T-cell (primary cell): ENCODE results near the gene RERE. TPM values are rescaled to one million over a fixed set of nuclear protein-coding genes. Genes with fewer than 3 reads are reported as not detected.
A peak's percentile ranks its signal among the peaks of the same experiment; 100 is the strongest.
"Not testable (repeated sequence)": the region's sequence is repeated elsewhere in the genome, so short reads cannot be mapped to it uniquely, and the experiment has no call there.

Experiments used
- ATAC-seq, 4 experiments: fragments of 200-7000 bp in 3 of 4; fragments of 150-1000 bp in 1 of 4; cut with Tn5 transposase; replicated peaks in 1 of 4; 1 replicate in 3 of 4; 2 replicates in 1 of 4; pipeline ENCODE4 v1.10.0; 2021; ENCODE audit warnings: moderate library complexity in 3 of 4, mild to moderate bottlenecking in 2 of 4, moderate number of reproducible peaks in 1 of 4
- CTCF ChIA-PET, 2 donors: fragments of 300-600 bp; sonication (Branson Sonifier 250); formaldehyde crosslinking; loops; one replicate each; lab custom pipeline; 2022; ENCODE audit warnings: antibody characterized with exemption in 2 of 2; lab: Charles Lee
- POLR2A ChIA-PET, 2 donors: fragments of 300-600 bp; sonication (Branson Sonifier 250); formaldehyde crosslinking; loops; one replicate each; lab custom pipeline; 2022; ENCODE audit warnings: antibody characterized with exemption in 2 of 2; lab: Charles Lee
- DNase-seq, 35 experiments: peaks; one replicate each; pipeline versions ENCODE4 v3.0.0 to v3.0.0-alpha.2; 2013 to 2023
- H3K27ac ChIP-seq: one replicate; pipeline ENCODE4 v1.5.1; 2013; ENCODE audit warnings: low read length
- H3K27me3 ChIP-seq, 2 experiments: replicated peaks in 1 of 2; 1 replicate in 1 of 2; 2 replicates in 1 of 2; pipeline versions ENCODE4 v1.6.1 to v1.7.0; 2013; ENCODE audit warnings: low read length in 1 of 2, mixed read lengths in 1 of 2; ENCODE audit not compliant: control insufficient read depth in 2 of 2, insufficient read depth in 2 of 2; ENCODE audit errors: extremely low read depth in 1 of 2
- H3K36me3 ChIP-seq, 2 donors: 1 replicate in 1 of 2; 2 replicates in 1 of 2; pipeline versions ENCODE4 v1.6.1 to v1.7.0; 2013; ENCODE audit warnings: low read length in 1 of 2; ENCODE audit not compliant: control insufficient read depth in 2 of 2, insufficient read depth in 1 of 2; ENCODE audit errors: extremely low read depth in 1 of 2
- H3K4me1 ChIP-seq, 2 experiments: 1 replicate in 1 of 2; 2 replicates in 1 of 2; pipeline versions ENCODE4 v1.6.1 to v1.7.0; 2013; ENCODE audit warnings: low read length in 2 of 2, mixed read lengths in 1 of 2; ENCODE audit not compliant: insufficient read depth in 2 of 2, control insufficient read depth in 1 of 2; ENCODE audit errors: extremely low read depth in 1 of 2
- H3K4me3 ChIP-seq, 2 donors: 1 replicate in 1 of 2; 2 replicates in 1 of 2; pipeline versions ENCODE4 v1.5.1 to v1.7.0; 2013; ENCODE audit warnings: mild to moderate bottlenecking in 2 of 2, low read length in 1 of 2, moderate library complexity in 1 of 2; ENCODE audit not compliant: control insufficient read depth in 1 of 2; ENCODE audit errors: extremely low read depth in 1 of 2
- H3K9me3 ChIP-seq: 2 replicates; pipeline ENCODE4 v1.7.0; 2013
- H3K27ac Mint-ChIP-seq, 2 donors: one replicate each; pipeline ENCODE4 v1.8.0; 2020 to 2021; ENCODE audit warnings: mild to moderate bottlenecking in 2 of 2, mixed read lengths in 2 of 2
- H3K27me3 Mint-ChIP-seq, 2 donors: one replicate each; pipeline ENCODE4 v1.8.0; 2021 to 2022; ENCODE audit warnings: mixed read lengths in 2 of 2
- H3K36me3 Mint-ChIP-seq: one replicate; pipeline ENCODE4 v1.8.0; 2021; ENCODE audit warnings: mixed read lengths
- H3K4me1 Mint-ChIP-seq, 3 donors: one replicate each; pipeline ENCODE4 v1.8.0; 2020 to 2022; ENCODE audit warnings: mixed read lengths in 3 of 3, mild to moderate bottlenecking in 1 of 3
- H3K4me3 Mint-ChIP-seq, 3 donors: one replicate each; pipeline ENCODE4 v1.8.0; 2020 to 2022; ENCODE audit warnings: mild to moderate bottlenecking in 3 of 3, mixed read lengths in 3 of 3, moderate library complexity in 3 of 3
- H3K9me3 Mint-ChIP-seq, 3 donors: one replicate each; pipeline ENCODE4 v1.8.0; 2020 to 2022; ENCODE audit warnings: mixed read lengths in 3 of 3
- WGBS: methylation state at CpG from one replicate; pipeline ENCODE4 v1.1.5; 2013; ENCODE audit warnings: missing lambda C conversion rate; ENCODE audit not compliant: insufficient coverage; 5-methylcytosine and 5-hydroxymethylcytosine counted together
- total RNA-seq, 35 experiments: library from RNA in 6 of 35; stranded (reverse) in 6 of 35; fragments of 120-200 nt in 1 of 35; gene quantifications; one replicate each; pipeline versions ENCODE4 v1.2.1 to v1.2.4 and lab custom pipeline; 2013 to 2026

The RERE gene
- total RNA-seq, 5 donors from 2014 or later (not counting 1 experiment from before 2014, with no cell fraction given) = 85.1 to 116 (median 103) TPM

DNA sequence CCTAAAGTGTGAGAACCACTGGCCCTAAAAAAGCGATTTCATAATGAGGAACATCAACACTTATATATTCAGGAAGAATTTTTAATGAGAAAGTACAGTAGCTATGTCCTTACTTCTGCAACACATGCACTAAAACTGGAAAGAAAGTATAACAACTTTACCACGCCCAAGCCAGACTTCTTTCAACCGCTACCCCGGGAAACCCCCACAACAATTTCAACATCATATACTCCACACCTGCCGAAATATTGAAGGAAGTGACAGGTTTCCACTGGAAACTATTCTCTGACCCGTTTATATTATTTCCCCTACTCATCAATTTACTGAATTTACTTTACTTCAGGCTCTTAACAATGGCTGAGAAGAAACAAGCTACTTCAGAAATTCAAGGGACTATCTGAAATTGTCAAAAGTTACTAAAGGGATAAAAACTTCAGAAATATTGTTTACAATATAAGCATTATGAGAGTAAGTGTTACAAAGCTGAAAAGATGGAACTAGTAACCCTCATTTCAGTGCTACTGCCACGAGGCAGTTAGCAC is 193.7 kb downstream of the RERE start:
- H3K27me3 Mint-ChIP-seq, CTCF ChIA-PET: not testable (repeated sequence)
- WGBS = 20% methylated on average over 1 of the region's 7 CpGs

DNA sequence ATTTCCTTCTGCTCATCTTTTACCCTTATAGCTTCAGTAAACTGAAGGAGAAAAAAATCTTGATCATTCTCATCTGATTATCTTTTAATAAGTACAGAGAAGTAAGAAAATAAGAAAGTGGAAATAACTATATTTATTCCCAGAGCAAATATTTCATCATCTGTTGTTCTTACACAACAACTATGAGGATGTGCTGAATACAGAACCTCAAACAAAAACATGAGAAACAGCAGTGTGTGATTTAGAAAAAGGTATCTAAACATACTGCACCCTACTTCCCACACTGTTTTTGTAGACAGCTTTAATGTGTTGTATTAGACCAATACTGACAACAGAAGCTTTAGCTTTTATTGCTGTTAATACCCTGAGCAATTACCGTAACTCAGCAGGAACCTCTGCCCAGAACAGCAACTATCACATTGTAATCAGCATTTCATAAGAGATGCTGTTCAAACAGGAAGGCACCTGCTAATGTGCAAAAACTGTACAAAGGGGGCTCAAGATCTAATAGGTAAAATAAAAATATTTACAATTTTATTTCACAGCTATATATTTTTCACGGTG is 195.6 kb downstream of the RERE start:
- ChIA-PET CTCF (interaction anchor here in 1 of 2 donors (0.7 kb wide), 1 partner anchor 1473 kb away, joined by 5 read pairs; no protein-coding TSS in a partner anchor), POLR2A (interaction anchor here in 1 of 2 donors (0.5 to 0.6 kb wide), 2 partner anchors 27 to 33 kb away, joined by 4 read pairs; no protein-coding TSS in a partner anchor)
- not testable (repeated sequence) for H3K9me3 ChIP-seq, H3K27ac ChIP-seq, H3K36me3 ChIP-seq, ATAC-seq, H3K4me3 ChIP-seq, DNase-seq, H3K9me3 Mint-ChIP-seq, H3K36me3 Mint-ChIP-seq, H3K27me3 Mint-ChIP-seq, H3K4me1 ChIP-seq, H3K27ac Mint-ChIP-seq, H3K4me3 Mint-ChIP-seq, H3K27me3 ChIP-seq
- WGBS = no CpG with 5 or more reads among the region's 2 CpGs
- peaks cover 12 to 28% (median 24%) of the 10 kb centered on the region in 3 donors for H3K4me1 Mint-ChIP-seq

More for the DNA sequence above, 193.7 kb downstream of the RERE start:
- not testable (repeated sequence) for H3K27ac Mint-ChIP-seq, H3K36me3 Mint-ChIP-seq, H3K9me3 ChIP-seq, H3K4me3 Mint-ChIP-seq, H3K36me3 ChIP-seq, H3K27ac ChIP-seq, H3K4me1 ChIP-seq, H3K9me3 Mint-ChIP-seq, H3K27me3 ChIP-seq, H3K4me3 ChIP-seq
- POLR2A ChIA-PET = interaction anchor here in 1 of 2 donors (0.6 kb wide), 1 partner anchor 59 kb away, joined by 23 read pairs; no protein-coding TSS in a partner anchor
- DNase-seq (peak in 3 of 35 experiments; percentile 5 to 28 (median 15)), ATAC-seq (peak in 2 of 4 experiments; percentile 36 to 83)
- peaks cover 14 to 31% (median 31%) of the 10 kb centered on the region in 3 donors for H3K4me1 Mint-ChIP-seq

DNA sequence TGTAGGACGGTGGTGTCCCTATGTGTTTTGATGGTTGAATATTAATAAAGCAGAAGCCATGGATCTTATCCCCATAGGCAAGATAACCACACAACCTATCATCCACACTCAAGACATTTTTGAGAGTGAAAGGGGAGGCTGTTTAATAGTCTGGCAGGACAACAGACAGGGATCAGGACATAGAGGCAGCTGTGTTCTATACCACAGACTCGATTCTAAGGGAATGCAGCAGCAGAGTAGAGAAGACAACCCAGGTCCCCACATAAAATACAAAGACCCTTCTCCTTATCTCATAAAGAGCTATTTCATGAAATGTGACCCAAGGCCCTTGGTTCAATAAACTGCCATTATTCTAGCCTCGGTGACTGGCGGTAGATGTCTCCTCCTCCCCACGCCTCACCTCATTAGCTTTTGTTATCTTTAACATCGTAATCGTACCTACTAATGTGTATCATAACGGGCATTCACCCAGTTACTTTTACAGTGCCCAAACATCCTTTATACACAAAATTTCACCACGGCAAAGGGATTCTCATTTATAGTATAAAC is 196.3 kb downstream of the RERE start:
- H3K9me3 Mint-ChIP-seq, CTCF ChIA-PET, H3K27ac ChIP-seq, H3K27me3 Mint-ChIP-seq, H3K27me3 ChIP-seq, H3K36me3 Mint-ChIP-seq, ATAC-seq, H3K4me3 ChIP-seq, H3K27ac Mint-ChIP-seq, DNase-seq, H3K4me1 ChIP-seq, H3K9me3 ChIP-seq, H3K4me3 Mint-ChIP-seq, H3K36me3 ChIP-seq: not testable (repeated sequence)
- 100% methylated on average over 6 of the region's 9 CpGs for WGBS
- POLR2A ChIA-PET = interaction anchor here in 1 of 2 donors (0.6 kb wide), 1 partner anchor 26 kb away, joined by 4 read pairs; no protein-coding TSS in a partner anchor
- H3K4me1 Mint-ChIP-seq = peaks cover 11 to 20% (median 16%) of the 10 kb centered on the region in 3 donors

DNA sequence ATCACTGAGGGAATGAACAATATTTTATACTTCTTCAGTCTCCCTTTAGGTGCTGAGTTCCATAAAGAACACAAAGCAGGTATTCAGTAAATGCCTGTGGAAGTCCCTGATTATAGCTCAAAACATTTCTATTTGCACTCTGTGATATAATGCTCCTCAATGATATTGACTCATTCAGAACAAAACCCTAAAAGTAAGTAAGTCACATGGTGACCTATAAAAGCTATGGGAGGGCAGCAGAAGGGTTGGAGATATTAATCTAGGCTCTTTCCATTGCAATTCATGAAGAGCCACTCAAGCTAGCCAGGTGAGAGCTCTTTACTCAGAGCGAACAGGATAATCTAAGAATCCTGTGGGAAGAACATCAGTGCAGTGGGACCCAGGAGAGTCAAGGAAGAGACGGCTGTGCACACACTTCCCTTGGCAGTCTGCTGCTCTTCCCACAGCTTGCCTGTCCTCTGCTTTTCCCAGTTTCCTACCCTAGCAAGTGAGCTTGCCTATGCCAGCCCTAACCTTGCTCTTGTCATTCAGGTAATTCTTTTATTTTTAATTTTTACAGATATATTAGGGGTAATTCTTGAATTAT is 197.4 kb downstream of the RERE start:
- H3K9me3 Mint-ChIP-seq, H3K4me3 ChIP-seq, H3K36me3 Mint-ChIP-seq, ATAC-seq, H3K27ac Mint-ChIP-seq, H3K9me3 ChIP-seq, H3K27me3 Mint-ChIP-seq, H3K36me3 ChIP-seq, H3K4me3 Mint-ChIP-seq, H3K27me3 ChIP-seq, DNase-seq, CTCF ChIA-PET, H3K4me1 ChIP-seq, H3K27ac ChIP-seq: not testable (repeated sequence)
- WGBS = 100% methylated on average over 1 of the region's 2 CpGs
- POLR2A ChIA-PET = interaction anchor here in 1 of 2 donors (0.6 kb wide), 1 partner anchor 113 kb away, joined by 13 read pairs; no protein-coding TSS in a partner anchor
- H3K4me1 Mint-ChIP-seq = peaks cover 9 to 11% (median 9%) of the 10 kb centered on the region in 3 donors

DNA sequence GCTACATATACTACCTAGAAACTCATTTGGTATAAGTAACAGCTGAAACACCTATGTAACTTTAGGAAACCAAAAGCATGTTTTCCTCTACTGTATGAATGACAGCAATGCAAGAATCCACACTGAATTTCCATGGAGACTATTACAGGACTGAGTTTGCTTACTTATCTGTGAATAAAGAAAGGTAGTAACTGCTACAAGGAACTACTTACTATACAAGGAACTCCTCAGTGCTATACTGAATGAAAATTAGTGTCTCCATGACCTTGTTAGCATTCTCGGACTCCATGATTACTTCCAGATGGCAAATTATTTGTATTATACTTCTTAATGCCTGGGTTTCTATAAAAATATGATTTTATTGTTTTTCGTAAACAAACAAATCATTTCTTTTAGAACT is 198.0 kb downstream of the RERE start:
- H3K27ac Mint-ChIP-seq, H3K27ac ChIP-seq, ATAC-seq, H3K4me1 ChIP-seq, H3K9me3 ChIP-seq, DNase-seq, H3K4me3 ChIP-seq, H3K36me3 Mint-ChIP-seq, H3K36me3 ChIP-seq, H3K27me3 Mint-ChIP-seq, CTCF ChIA-PET, H3K27me3 ChIP-seq, H3K4me3 Mint-ChIP-seq, H3K9me3 Mint-ChIP-seq: not testable (repeated sequence)
- WGBS = no CpG with 5 or more reads among the region's 2 CpGs
- H3K4me1 Mint-ChIP-seq = peaks cover 7 to 11% (median 8%) of the 10 kb centered on the region in 3 donors
- POLR2A ChIA-PET = interaction anchor here in 1 of 2 donors (0.6 kb wide), 1 partner anchor 113 kb away, joined by 13 read pairs; no protein-coding TSS in a partner anchor

DNA sequence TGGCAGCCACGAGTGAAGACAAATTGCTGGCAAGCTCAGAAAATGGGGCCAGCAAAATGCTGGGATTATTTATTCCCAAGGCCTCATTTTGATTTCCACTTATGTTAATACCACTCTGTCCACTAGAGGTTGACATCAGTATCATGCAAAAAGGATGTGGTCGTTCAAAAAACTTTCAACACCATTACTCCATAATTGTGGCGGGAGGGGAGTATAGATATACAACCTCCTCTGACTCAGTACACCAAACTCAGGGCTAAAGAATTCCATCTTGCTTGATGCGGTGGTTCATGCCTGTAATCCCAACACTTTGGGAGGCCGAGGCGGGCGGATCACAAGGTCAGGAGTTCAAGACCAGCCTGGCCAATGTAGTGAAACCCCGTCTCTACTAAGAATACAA is 200.6 kb downstream of the RERE start:
- H3K27ac Mint-ChIP-seq, H3K27me3 ChIP-seq, H3K4me1 ChIP-seq, H3K4me3 Mint-ChIP-seq, H3K9me3 Mint-ChIP-seq, H3K27ac ChIP-seq, H3K27me3 Mint-ChIP-seq, CTCF ChIA-PET, ATAC-seq, H3K9me3 ChIP-seq, H3K4me1 Mint-ChIP-seq, H3K36me3 ChIP-seq, POLR2A ChIA-PET, H3K4me3 ChIP-seq, DNase-seq: not testable (repeated sequence)
- peaks cover 11% of the 10 kb centered on the region for H3K36me3 Mint-ChIP-seq
- 100% methylated on average over 1 of the region's 8 CpGs for WGBS
